Nephron progenitor cell (in vitro differentiated cells): ENCODE measurements around the gene FGF12.

Source experiments
- DNase-seq: peaks from one replicate; pipeline ENCODE4 v3.0.0; 2021
- H3K27ac Mint-ChIP-seq: 2 replicates; pipeline ENCODE4 v1.8.0; 2021; ENCODE audit warnings: mild to moderate bottlenecking, moderate library complexity, mixed read lengths
- H3K27me3 Mint-ChIP-seq: 2 replicates; pipeline ENCODE4 v1.8.0; 2021; ENCODE audit warnings: mild to moderate bottlenecking, low read depth, mixed read lengths; ENCODE audit not compliant: poor library complexity
- H3K36me3 Mint-ChIP-seq: 2 replicates; pipeline ENCODE4 v1.8.0; 2021; ENCODE audit warnings: low read depth, mixed read lengths
- H3K4me1 Mint-ChIP-seq: 2 replicates; pipeline ENCODE4 v1.8.0; 2021; ENCODE audit warnings: mixed read lengths
- H3K4me3 Mint-ChIP-seq: 2 replicates; pipeline ENCODE4 v1.8.0; 2021; ENCODE audit warnings: mild to moderate bottlenecking, moderate library complexity, mixed read lengths
- H3K9me3 Mint-ChIP-seq: 2 replicates; pipeline ENCODE4 v1.8.0; 2021; ENCODE audit warnings: mild to moderate bottlenecking, moderate library complexity, mixed read lengths
- CTCF ChIP-seq: fragments of 200-600 bp; sonication (generic); IDR thresholded peaks from 2 replicates; pipeline ENCODE4 v1.5.0; 2021; ENCODE audit warnings: antibody characterized with exemption

The FGF12 gene

GRCh38 chr3:192339214-192339613 is 388.1 kb downstream of the FGF12 start:
- Mint-ChIP-seq H3K4me3 (no peak overlapping the region), H3K4me1 (peaks cover 4% of the 10 kb centered on the region), H3K9me3 (no peaks in the 10 kb centered on the region), H3K27me3 (peaks cover 2% of the 10 kb centered on the region), H3K36me3 (no peaks in the 10 kb centered on the region), H3K27ac (no peak overlapping the region)
- TF ChIP-seq CTCF, result no peak
- DNase-seq, result no peak

GRCh38 chr3:192336286-192336685 is 391.1 kb downstream of the FGF12 start:
- Mint-ChIP-seq H3K27ac (no peak overlapping the region), H3K4me1 (peaks cover 4% of the 10 kb centered on the region), H3K36me3 (no peaks in the 10 kb centered on the region), H3K9me3 (no peaks in the 10 kb centered on the region), H3K27me3 (peaks cover 2% of the 10 kb centered on the region), H3K4me3 (no peak overlapping the region)
- TF ChIP-seq CTCF, result no peak
- no peak for DNase-seq

GRCh38 chr3:192332386-192333291 is 394.7 kb downstream of the FGF12 start:
- no peak for DNase-seq
- Mint-ChIP-seq H3K27ac (no peak overlapping the region), H3K27me3 (no peaks in the 10 kb centered on the region), H3K4me3 (no peak overlapping the region), H3K4me1 (no peaks in the 10 kb centered on the region), H3K36me3 (no peaks in the 10 kb centered on the region), H3K9me3 (no peaks in the 10 kb centered on the region)
- TF ChIP-seq CTCF, result no peak

- Mint-ChIP-seq H3K36me3 (no peaks in the 10 kb centered on the region), H3K27me3 (no peaks in the 10 kb centered on the region), H3K27ac (no peak overlapping the region), H3K4me1 (no peaks in the 10 kb centered on the region), H3K9me3 (no peaks in the 10 kb centered on the region), H3K4me3 (no peak overlapping the region)
- no peak for TF ChIP-seq CTCF
- no peak for DNase-seq
Observed at GRCh38 chr3:192331749-192332385, 395.5 kb downstream of the FGF12 start.

- no peak for DNase-seq
- no peaks in the 10 kb centered on the region for H3K36me3 Mint-ChIP-seq
Observed at GRCh38 chr3:192326656-192327055, 400.7 kb downstream of the FGF12 start.

More at GRCh38 chr3:192326656-192327055, 400.7 kb downstream of the FGF12 start:
- no peak for TF ChIP-seq CTCF
- H3K4me1 Mint-ChIP-seq, result no peaks in the 10 kb centered on the region
- no peak overlapping the region for H3K27ac Mint-ChIP-seq
- no peaks in the 10 kb centered on the region for H3K27me3 Mint-ChIP-seq
- no peak overlapping the region for H3K4me3 Mint-ChIP-seq
- no peaks in the 10 kb centered on the region for H3K9me3 Mint-ChIP-seq
